ENCODE measurements around the gene FHL2.
A peak's percentile ranks its signal among the peaks of the same experiment; 100 is the strongest.

Gene FHL2

GRCh38 chr2:105376789-105377240 is 22.0 kb downstream of the FHL2 start:
- Histone ChIP-seq H3K27ac (no peak overlapping the region), H3K9ac (no peak overlapping the region), H3K27me3 (ENCODE audit: control insufficient read depth, insufficient read depth, low read length) (no peaks in the 10 kb centered on the region), H3K4me1 (no peaks in the 10 kb centered on the region), H2AFZ (no peak overlapping the region), H3K4me2 (ENCODE audit: low read length) (no peak overlapping the region), H3K36me3 (ENCODE audit: control insufficient read depth, insufficient read depth, low read length) (no peaks in the 10 kb centered on the region), H3K79me2 (no peaks in the 10 kb centered on the region), H3K4me3 (ENCODE audit: low read depth, low read length) (no peak overlapping the region), H3K9me3 (ENCODE audit: control insufficient read depth, low read length) (no peaks in the 10 kb centered on the region)
- TF ChIP-seq CTCF (IDR thresholded peaks at IDR 0.05) = no peak

GRCh38 chr2:105376010-105376409 is 22.8 kb downstream of the FHL2 start:
- no peak overlapping the region for H3K4me3 ChIP-seq (ENCODE audit: low read depth, low read length)
- H3K79me2 ChIP-seq = no peaks in the 10 kb centered on the region
- H3K9ac ChIP-seq = no peak overlapping the region
- no peaks in the 10 kb centered on the region for H3K27me3 ChIP-seq (ENCODE audit: control insufficient read depth, insufficient read depth, low read length)
- no peak overlapping the region for H3K27ac ChIP-seq
- no peaks in the 10 kb centered on the region for H3K4me1 ChIP-seq
- H3K4me2 ChIP-seq (ENCODE audit: low read length) = no peak overlapping the region
- TF ChIP-seq CTCF (IDR thresholded peaks at IDR 0.05) = no peak
- H2AFZ ChIP-seq = no peak overlapping the region
- no peaks in the 10 kb centered on the region for H3K9me3 ChIP-seq (ENCODE audit: control insufficient read depth, low read length)
- no peaks in the 10 kb centered on the region for H3K36me3 ChIP-seq (ENCODE audit: control insufficient read depth, insufficient read depth, low read length)

- no peaks in the 10 kb centered on the region for H3K36me3 ChIP-seq (ENCODE audit: control insufficient read depth, insufficient read depth, low read length)
- H3K4me1 ChIP-seq = peaks cover under 1% of the 10 kb centered on the region
- no peak overlapping the region for H3K4me2 ChIP-seq (ENCODE audit: low read length)
- H2AFZ ChIP-seq = no peak overlapping the region
- TF ChIP-seq CTCF (IDR thresholded peaks at IDR 0.05) = no peak
- peak overlapping the region; percentile 53 for H3K27ac ChIP-seq
- no peaks in the 10 kb centered on the region for H3K9me3 ChIP-seq (ENCODE audit: control insufficient read depth, low read length)
- H3K4me3 ChIP-seq (ENCODE audit: low read depth, low read length) = no peak overlapping the region
- H3K79me2 ChIP-seq = no peaks in the 10 kb centered on the region
- no peaks in the 10 kb centered on the region for H3K27me3 ChIP-seq (ENCODE audit: control insufficient read depth, insufficient read depth, low read length)
- H3K9ac ChIP-seq = no peak overlapping the region
Measured at GRCh38 chr2:105375001-105375561, 23.8 kb downstream of the FHL2 start.

- H3K79me2 ChIP-seq = no peaks in the 10 kb centered on the region
- no peak overlapping the region for H2AFZ ChIP-seq
- H3K9me3 ChIP-seq (ENCODE audit: control insufficient read depth, low read length) = no peaks in the 10 kb centered on the region
- no peak overlapping the region for H3K4me2 ChIP-seq (ENCODE audit: low read length)
- no peak overlapping the region for H3K4me3 ChIP-seq (ENCODE audit: low read depth, low read length)
- H3K27me3 ChIP-seq (ENCODE audit: control insufficient read depth, insufficient read depth, low read length) = no peaks in the 10 kb centered on the region
- peak overlapping the region; percentile 53 for H3K27ac ChIP-seq
- peaks cover 5% of the 10 kb centered on the region for H3K4me1 ChIP-seq
- TF ChIP-seq CTCF (IDR thresholded peaks at IDR 0.05) = no peak
- H3K9ac ChIP-seq = no peak overlapping the region
- H3K36me3 ChIP-seq (ENCODE audit: control insufficient read depth, insufficient read depth, low read length) = no peaks in the 10 kb centered on the region
Measured at GRCh38 chr2:105373895-105374401, 24.9 kb downstream of the FHL2 start.

GRCh38 chr2:105373344-105373781 is 25.5 kb downstream of the FHL2 start:
- Histone ChIP-seq H3K4me3 (ENCODE audit: low read depth, low read length) (no peak overlapping the region), H3K36me3 (ENCODE audit: control insufficient read depth, insufficient read depth, low read length) (no peaks in the 10 kb centered on the region), H3K27ac (no peak overlapping the region), H2AFZ (no peak overlapping the region), H3K4me1 (peaks cover 5% of the 10 kb centered on the region), H3K4me2 (ENCODE audit: low read length) (no peak overlapping the region), H3K9me3 (ENCODE audit: control insufficient read depth, low read length) (no peaks in the 10 kb centered on the region), H3K9ac (no peak overlapping the region), H3K79me2 (no peaks in the 10 kb centered on the region), H3K27me3 (ENCODE audit: control insufficient read depth, insufficient read depth, low read length) (no peaks in the 10 kb centered on the region)
- TF ChIP-seq CTCF (IDR thresholded peaks at IDR 0.05) = no peak
